Stomach (tissue), 9 donors: ENCODE data around the gene CD33. TPM values are rescaled to one million over a fixed set of nuclear protein-coding genes. Genes with fewer than 3 reads are reported as not detected.

Source experiments
- DNase-seq, 2 donors: peaks; one replicate each; pipeline versions ENCODE4 v3.0.0 to v3.0.0-alpha.2; 2013 to 2019
- H3K27ac ChIP-seq, 5 donors: fragments of 200-600 bp in 4 of 5; sonication (generic) in 4 of 5; one replicate each; pipeline ENCODE4 v1.5.1; 2013 to 2019; ENCODE audit warnings: mild to moderate bottlenecking in 1 of 5, moderate library complexity in 1 of 5
- H3K27me3 ChIP-seq, 3 donors: fragments of 200-600 bp; sonication (generic); one replicate each; pipeline ENCODE4 v1.5.1; 2017 to 2019; ENCODE audit warnings: mixed run types in 1 of 3
- H3K36me3 ChIP-seq, 4 donors: fragments of 200-600 bp; sonication (generic); 1 replicate in 3 of 4; 2 replicates in 1 of 4; pipeline ENCODE4 v1.5.1; 2016 to 2019
- H3K4me1 ChIP-seq, 4 donors: fragments of 200-600 bp; sonication (generic); one replicate each; pipeline ENCODE4 v1.5.1; 2016 to 2019
- H3K4me3 ChIP-seq, 4 donors: fragments of 200-600 bp; sonication (generic) in 3 of 4; one replicate each; pipeline ENCODE4 v1.5.1; 2016 to 2019; ENCODE audit warnings: mild to moderate bottlenecking in 1 of 4
- H3K9me3 ChIP-seq, 4 donors: fragments of 200-600 bp; sonication (generic); one replicate each; pipeline ENCODE4 v1.5.1; 2016 to 2019
- EP300 ChIP-seq: sonication (generic); formaldehyde crosslinking; IDR thresholded peaks from one replicate; pipeline ENCODE4 v1.6.1; 2017; ENCODE audit warnings: antibody characterized with exemption
- POLR2A ChIP-seq, 4 donors: fragments of 450-650 bp; IDR thresholded peaks; one replicate each; pipeline ENCODE4 v1.6.1; 2016; ENCODE audit warnings: antibody characterized with exemption in 4 of 4, control low read depth in 2 of 4, mild to moderate bottlenecking in 1 of 4, moderate library complexity in 1 of 4
- POLR2AphosphoS5 ChIP-seq, 3 donors: sonication (generic); formaldehyde crosslinking; IDR thresholded peaks; one replicate each; pipeline ENCODE4 v1.6.1; 2016; ENCODE audit warnings: antibody characterized with exemption in 3 of 3
- WGBS, 5 donors: extraction: QIAGEN DNeasy Blood & Tissue Kit in 3 of 5; methylation state at CpG; one replicate each; pipeline versions ENCODE4 v1.1.5 to v1.1.7; 2013 to 2018; 5-methylcytosine and 5-hydroxymethylcytosine counted together
- intact Hi-C: fragments of 100-400 bp; cut with DNase I; formaldehyde crosslinking; loops from one replicate; pipeline ENCODE4 v1.15.1; 2023; ENCODE audit warnings: low total_unique reads
- polyA plus RNA-seq, 3 donors: library from polyadenylated mRNA; stranded (reverse); fragments of 200-250 nt; gene quantifications; one replicate each; pipeline ENCODE4 v1.2.3, GENCODE V29; 2013
- total RNA-seq, 5 donors: library from RNA; depleted of rRNA; stranded (reverse); fragments of >200 nt; gene quantifications; one replicate each; pipeline versions ENCODE4 v1.1.0 to v1.2.3, GENCODE V29; 2014 to 2016
- TF ChIP-seq, protein P1 (sequence below), 7 experiments: fragments of 450-650 bp in 4 of 7; fragments of 200-600 bp in 3 of 7; sonication (generic) in 3 of 7; IDR thresholded peaks; one replicate each; pipeline ENCODE4 v1.5.1; 2016 to 2019; ENCODE audit warnings: antibody characterized with exemption in 7 of 7, control low read depth in 2 of 7, mild to moderate bottlenecking in 1 of 7
- donor health status: healthy with polysubstance abuse.
- donor health status: Bipolar disorder and iron deficiency.
- donor health status: healthy.

CD33 gene
- total and polyA plus RNA-seq, 8 donors, result 1.7 to 4.8 (median 3.0) TPM; not detected in 3

DNA sequence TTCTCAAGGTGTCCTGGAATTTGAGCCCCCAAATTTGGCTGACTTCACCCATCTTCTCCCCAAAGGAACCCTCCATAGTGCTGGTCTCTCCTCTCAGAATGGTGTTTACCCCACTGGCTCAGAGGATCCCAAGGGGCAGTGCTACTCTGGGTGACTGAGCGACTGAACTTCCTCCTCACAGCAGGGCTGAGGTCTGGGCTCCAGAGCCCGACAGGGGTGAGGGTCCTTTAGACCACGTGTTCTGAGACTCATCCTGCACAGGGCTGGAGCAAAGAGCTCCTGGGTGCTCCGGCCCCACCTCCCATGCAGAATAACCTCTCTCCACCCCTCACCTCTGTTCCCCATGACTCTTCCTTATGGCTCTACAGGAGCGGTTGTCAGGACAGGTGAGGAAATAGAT is 23.2 kb upstream of the CD33 start:
- 54 to 67% (median 61%) methylated on average over 5 of the region's 5 CpGs for WGBS, 5 donors
- H3K9me3 ChIP-seq, result no peaks in the 10 kb centered on the region
- no peaks in the 10 kb centered on the region for H3K4me1 ChIP-seq
- DNase-seq, result no peak
- peaks cover 0 to 44% (median 10%) of the 10 kb centered on the region in 3 donors for H3K27me3 ChIP-seq
- no peak overlapping the region for H3K27ac ChIP-seq
- no peaks in the 10 kb centered on the region for H3K36me3 ChIP-seq
- intact Hi-C loops, result no loop called here
- H3K4me3 ChIP-seq, result no peak overlapping the region
- TF ChIP-seq EP300 (no peak), POLR2A (IDR thresholded peaks at IDR 0.05) (no peak), POLR2AphosphoS5 (IDR thresholded peaks at IDR 0.05) (no peak)
- TF ChIP-seq, protein P1, sequence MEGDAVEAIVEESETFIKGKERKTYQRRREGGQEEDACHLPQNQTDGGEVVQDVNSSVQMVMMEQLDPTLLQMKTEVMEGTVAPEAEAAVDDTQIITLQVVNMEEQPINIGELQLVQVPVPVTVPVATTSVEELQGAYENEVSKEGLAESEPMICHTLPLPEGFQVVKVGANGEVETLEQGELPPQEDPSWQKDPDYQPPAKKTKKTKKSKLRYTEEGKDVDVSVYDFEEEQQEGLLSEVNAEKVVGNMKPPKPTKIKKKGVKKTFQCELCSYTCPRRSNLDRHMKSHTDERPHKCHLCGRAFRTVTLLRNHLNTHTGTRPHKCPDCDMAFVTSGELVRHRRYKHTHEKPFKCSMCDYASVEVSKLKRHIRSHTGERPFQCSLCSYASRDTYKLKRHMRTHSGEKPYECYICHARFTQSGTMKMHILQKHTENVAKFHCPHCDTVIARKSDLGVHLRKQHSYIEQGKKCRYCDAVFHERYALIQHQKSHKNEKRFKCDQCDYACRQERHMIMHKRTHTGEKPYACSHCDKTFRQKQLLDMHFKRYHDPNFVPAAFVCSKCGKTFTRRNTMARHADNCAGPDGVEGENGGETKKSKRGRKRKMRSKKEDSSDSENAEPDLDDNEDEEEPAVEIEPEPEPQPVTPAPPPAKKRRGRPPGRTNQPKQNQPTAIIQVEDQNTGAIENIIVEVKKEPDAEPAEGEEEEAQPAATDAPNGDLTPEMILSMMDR (IDR thresholded peaks at IDR 0.05), result no peak

DNA sequence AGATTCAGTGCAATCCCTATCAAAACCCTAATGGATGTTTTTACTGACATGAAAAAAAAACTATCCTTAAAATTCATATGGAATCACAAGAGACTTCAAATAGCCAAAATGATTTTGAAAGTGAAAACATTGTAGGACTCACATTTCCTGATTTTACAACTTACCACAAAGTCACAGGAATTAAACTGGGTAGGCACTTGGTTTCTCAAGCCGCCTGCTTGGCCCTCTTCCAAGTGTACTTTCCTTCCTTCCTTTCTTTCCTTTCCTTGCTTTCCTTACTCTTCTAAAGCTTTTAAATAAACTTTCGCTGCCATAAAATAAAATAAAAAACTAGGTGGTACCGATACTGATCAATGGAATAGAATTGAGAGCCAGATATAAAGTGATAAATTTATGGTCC is 21.0 kb upstream of the CD33 start:
- no peak for DNase-seq
- no peaks in the 10 kb centered on the region for H3K9me3 ChIP-seq
- no peaks in the 10 kb centered on the region for H3K36me3 ChIP-seq
- WGBS, 5 donors, result 54 to 68% (median 61%) methylated on average over 3 of the region's 3 CpGs
- no peak overlapping the region for H3K4me3 ChIP-seq
- intact Hi-C loops, result no loop called here
- TF ChIP-seq POLR2AphosphoS5 (IDR thresholded peaks at IDR 0.05) (no peak), POLR2A (IDR thresholded peaks at IDR 0.05) (no peak), EP300 (no peak)
- TF ChIP-seq, protein P1 (IDR thresholded peaks at IDR 0.05), result no peak
- no peaks in the 10 kb centered on the region for H3K4me1 ChIP-seq
- peaks cover 0 to 30% (median 9%) of the 10 kb centered on the region in 3 donors for H3K27me3 ChIP-seq
- H3K27ac ChIP-seq, result no peak overlapping the region

- no peak overlapping the region for H3K4me3 ChIP-seq
- TF ChIP-seq EP300 (no peak), POLR2A (IDR thresholded peaks at IDR 0.05) (no peak), POLR2AphosphoS5 (IDR thresholded peaks at IDR 0.05) (no peak)
- TF ChIP-seq, protein P1 (IDR thresholded peaks at IDR 0.05), result no peak
- DNase-seq, result no peak
- intact Hi-C loops, result no loop called here
- H3K27me3 ChIP-seq, result peaks cover 0 to 26% (median 5%) of the 10 kb centered on the region in 3 donors
- H3K9me3 ChIP-seq, result no peaks in the 10 kb centered on the region
- whole genome bisulfite sequencing, 5 donors, result 75 to 83% (median 79%) methylated on average over 6 of the region's 6 CpGs
- H3K36me3 ChIP-seq, result no peaks in the 10 kb centered on the region
- no peaks in the 10 kb centered on the region for H3K4me1 ChIP-seq
- H3K27ac ChIP-seq, result no peak overlapping the region
Measured at GRCh38 chr19:51204321-51204720, 20.6 kb upstream of the CD33 start.

DNA sequence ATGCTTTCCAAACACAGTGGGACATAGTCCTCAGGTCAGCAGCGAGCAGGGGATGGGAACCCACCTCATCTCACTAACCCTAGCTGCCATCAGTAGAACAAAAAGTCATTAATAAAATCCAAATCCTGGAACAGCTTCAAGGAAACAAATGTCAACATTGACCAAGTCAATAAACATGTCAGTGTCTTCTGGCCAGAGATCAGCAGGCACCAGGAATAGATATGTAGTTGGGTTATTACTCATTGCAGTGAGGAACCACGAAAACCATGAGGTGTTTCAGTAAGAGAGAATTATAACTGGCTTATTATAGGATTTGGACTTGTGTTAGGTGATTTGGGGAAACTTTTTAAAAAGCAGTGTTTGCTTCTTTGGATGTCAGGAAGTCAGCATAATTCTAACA is 17.1 kb upstream of the CD33 start:
- intact Hi-C loops, result no loop called here
- 29 to 51% (median 37%) methylated on average over 2 of the region's 2 CpGs for WGBS, 5 donors

More for the DNA sequence above, 17.1 kb upstream of the CD33 start:
- peaks cover 0 to 9% (median 0%) of the 10 kb centered on the region in 3 donors for H3K27me3 ChIP-seq
- H3K9me3 ChIP-seq, result no peaks in the 10 kb centered on the region
- no peaks in the 10 kb centered on the region for H3K36me3 ChIP-seq
- H3K27ac ChIP-seq, result no peak overlapping the region
- H3K4me1 ChIP-seq, result peaks cover 0 to 12% (median 0%) of the 10 kb centered on the region in 4 donors
- DNase-seq, result no peak
- TF ChIP-seq, protein P1 (IDR thresholded peaks at IDR 0.05), result no peak
- TF ChIP-seq EP300, result no peak
- TF ChIP-seq POLR2AphosphoS5 (IDR thresholded peaks at IDR 0.05), result no peak
- no peak for TF ChIP-seq POLR2A (IDR thresholded peaks at IDR 0.05)
- no peak overlapping the region for H3K4me3 ChIP-seq
